Parathyroid adenoma (tissue), 2 donors: ENCODE data around the gene CMTM2.

ENCODE experiments used
- H2AFZ ChIP-seq: fragments of 300-600 bp; sonication (generic); one replicate; pipeline ENCODE4 v1.7.0; 2017; ENCODE audit warnings: antibody characterized with exemption, mild to moderate bottlenecking
- H3K27ac ChIP-seq: fragments of 300-600 bp; sonication (generic); one replicate; pipeline ENCODE4 v1.7.0; 2017
- H3K27me3 ChIP-seq: fragments of 300-600 bp; sonication (generic); one replicate; pipeline ENCODE4 v1.7.0; 2017; ENCODE audit warnings: low read length; ENCODE audit not compliant: control insufficient read depth, insufficient read depth
- H3K36me3 ChIP-seq: fragments of 300-600 bp; sonication (generic); one replicate; pipeline ENCODE4 v1.7.0; 2017; ENCODE audit warnings: low read length; ENCODE audit not compliant: control insufficient read depth, insufficient read depth
- H3K4me1 ChIP-seq: fragments of 300-600 bp; sonication (generic); one replicate; pipeline ENCODE4 v1.7.0; 2017; ENCODE audit warnings: control low read depth
- H3K4me2 ChIP-seq: fragments of 300-600 bp; sonication (generic); one replicate; pipeline ENCODE4 v1.7.0; 2017; ENCODE audit warnings: low read length
- H3K4me3 ChIP-seq: fragments of 300-600 bp; sonication (generic); one replicate; pipeline ENCODE4 v1.7.0; 2017; ENCODE audit warnings: low read depth, low read length
- H3K79me2 ChIP-seq: fragments of 300-600 bp; sonication (generic); one replicate; pipeline ENCODE4 v1.7.0; 2017; ENCODE audit warnings: control low read depth
- H3K9ac ChIP-seq: fragments of 300-600 bp; sonication (generic); one replicate; pipeline ENCODE4 v1.7.0; 2017; ENCODE audit warnings: mild to moderate bottlenecking
- H3K9me3 ChIP-seq: fragments of 300-600 bp; sonication (generic); one replicate; pipeline ENCODE4 v1.7.0; 2017; ENCODE audit warnings: low read length; ENCODE audit not compliant: control insufficient read depth
- CTCF ChIP-seq: fragments of 300-600 bp; sonication (generic); IDR thresholded peaks from one replicate; pipeline ENCODE4 v1.7.0; 2017; ENCODE audit warnings: antibody characterized with exemption, mild to moderate bottlenecking
- donor health status: primary hyperparathyroidism.

Gene CMTM2

GRCh38 chr16:66548068-66548467 is 31.2 kb upstream of the CMTM2 start:
- Histone ChIP-seq H3K27me3 (no peaks in the 10 kb centered on the region), H2AFZ (no peak overlapping the region), H3K4me1 (peaks cover 15% of the 10 kb centered on the region), H3K4me2 (no peak overlapping the region), H3K9ac (no peak overlapping the region), H3K79me2 (peaks cover 6% of the 10 kb centered on the region), H3K27ac (peak overlapping the region; percentile 83), H3K9me3 (no peaks in the 10 kb centered on the region), H3K4me3 (no peak overlapping the region), H3K36me3 (no peaks in the 10 kb centered on the region)
- TF ChIP-seq CTCF = no peak

- H3K79me2 ChIP-seq = peaks cover 6% of the 10 kb centered on the region
- H3K27ac ChIP-seq = peak overlapping the region; percentile 83
- peak overlapping the region; percentile 64 for H3K9ac ChIP-seq
- H2AFZ ChIP-seq = peak overlapping the region; percentile 93
- H3K4me2 ChIP-seq = peak overlapping the region; percentile 97
- no peaks in the 10 kb centered on the region for H3K27me3 ChIP-seq
- H3K9me3 ChIP-seq = no peaks in the 10 kb centered on the region
- peak overlapping the region; percentile 78 for H3K4me3 ChIP-seq
- TF ChIP-seq CTCF = no peak
- no peaks in the 10 kb centered on the region for H3K36me3 ChIP-seq
- H3K4me1 ChIP-seq = peaks cover 15% of the 10 kb centered on the region
Measured at GRCh38 chr16:66548868-66549267, 30.4 kb upstream of the CMTM2 start.

GRCh38 chr16:66549284-66550131 is 29.8 kb upstream of the CMTM2 start, which contains the start of gene TK2:
TK2 (minus strand) TSS chr16:66550122; CDS start chr16:66550061, 61 bp downstream.
- Histone ChIP-seq H2AFZ (peak within 1 kb of the TSS; percentile 93), H3K9ac (peak within 1 kb of the TSS; percentile 64), H3K79me2 (peaks cover 6% of the 10 kb centered on the region), H3K9me3 (no peaks in the 10 kb centered on the region), H3K27ac (peak within 1 kb of the TSS; percentile 83), H3K27me3 (no peaks in the 10 kb centered on the region), H3K4me3 (peak within 1 kb of the TSS; percentile 78), H3K36me3 (no peaks in the 10 kb centered on the region), H3K4me1 (peaks cover 15% of the 10 kb centered on the region), H3K4me2 (peak within 1 kb of the TSS; percentile 97)
- peak; percentile 39 for TF ChIP-seq CTCF

- Histone ChIP-seq H3K9ac (no peak overlapping the region), H3K4me1 (peaks cover 15% of the 10 kb centered on the region), H3K36me3 (no peaks in the 10 kb centered on the region), H3K9me3 (no peaks in the 10 kb centered on the region), H3K27ac (peak overlapping the region; percentile 8), H3K79me2 (peaks cover 6% of the 10 kb centered on the region), H3K4me3 (no peak overlapping the region), H2AFZ (peak overlapping the region; percentile 97), H3K4me2 (no peak overlapping the region), H3K27me3 (no peaks in the 10 kb centered on the region)
- no peak for TF ChIP-seq CTCF
Measured at GRCh38 chr16:66551348-66551759, 27.9 kb upstream of the CMTM2 start.
